Endothelial cell of umbilical vein (primary cell): Measurements from ENCODE around the gene EP400. TPM values are rescaled to one million over a fixed set of nuclear protein-coding genes. Genes with fewer than 3 reads are reported as not detected.

Experiments
- BruUV-seq: library from RNA; stranded (reverse); fragments of 400-500 nt; replicated peaks from 2 replicates; lab custom pipeline; 2021; lab: Mats Ljungman, UMichigan
- CTCF ChIA-PET: fragments of 300-600, 350-600 bp; sonication (Branson Sonifier 250); formaldehyde crosslinking; loops from one replicate; lab custom pipeline; 2021; ENCODE audit warnings: antibody characterized with exemption, inconsistent platforms; lab: Charles Lee
- POLR2A ChIA-PET: fragments of 300-600, 350-600 bp; sonication (Branson Sonifier 250); formaldehyde crosslinking; loops from one replicate; lab custom pipeline; 2021; ENCODE audit warnings: antibody characterized with exemption, inconsistent platforms; lab: Charles Lee
- DNase-seq: peaks from one replicate; pipeline ENCODE4 v3.0.0-alpha.2; 2011; ENCODE audit warnings: low read depth, low spot score
- FAIRE-seq: peaks from 2 replicates; lab custom pipeline; 2011; peaks lifted over from hg19 to GRCh38; lab: Jason Lieb, UNC
- H2AFZ ChIP-seq: 2 replicates; pipeline ENCODE4 v1.6.0; 2012; ENCODE audit warnings: low read depth, low read length, control low read depth, inconsistent platforms
- H3K27ac ChIP-seq: 2 replicates; pipeline ENCODE4 v1.5.1; 2011; ENCODE audit warnings: low read depth, mild to moderate bottlenecking, control low read depth, low read length, moderate library complexity; ENCODE audit not compliant: insufficient read depth
- H3K27me3 ChIP-seq, 2 experiments: 2 replicates each; pipeline versions ENCODE4 v1.6.0 to v1.6.1; 2011; ENCODE audit warnings: low read length in 2 of 2, mixed read lengths in 1 of 2; ENCODE audit not compliant: control insufficient read depth in 2 of 2, insufficient read depth in 2 of 2
- H3K36me3 ChIP-seq, 2 experiments: 2 replicates in 1 of 2; 3 replicates in 1 of 2; pipeline ENCODE4 v1.5.1; 2011; ENCODE audit warnings: low read length in 2 of 2, mild to moderate bottlenecking in 1 of 2, moderate library complexity in 1 of 2; ENCODE audit not compliant: control insufficient read depth in 2 of 2, insufficient read depth in 2 of 2; ENCODE audit errors: extremely low read depth in 1 of 2
- H3K4me1 ChIP-seq: 3 replicates; pipeline ENCODE4 v1.5.1; 2011; ENCODE audit warnings: mild to moderate bottlenecking, low read length; ENCODE audit not compliant: control insufficient read depth, insufficient read depth; ENCODE audit errors: extremely low read depth
- H3K4me2 ChIP-seq: 2 replicates; pipeline ENCODE4 v1.6.1; 2011; ENCODE audit warnings: low read length, control low read depth, mixed read lengths; ENCODE audit not compliant: insufficient read depth
- H3K4me3 ChIP-seq, 3 experiments: fragments of 200-600 bp in 1 of 3; sonication (generic), shearing (Covaris generic) in 1 of 3; replicated peaks in 1 of 3; 2 replicates each; pipeline ENCODE4 v1.5.1; 2011 to 2016; ENCODE audit warnings: control low read depth in 3 of 3, low read length in 3 of 3, mild to moderate bottlenecking in 2 of 3, inconsistent platforms in 1 of 3, low read depth in 1 of 3, moderate library complexity in 1 of 3; ENCODE audit not compliant: insufficient read depth in 1 of 3
- H3K79me2 ChIP-seq: 2 replicates; pipeline ENCODE4 v1.6.0; 2012; ENCODE audit warnings: low read length, inconsistent platforms; ENCODE audit not compliant: control insufficient read depth, insufficient read depth
- H3K9ac ChIP-seq: replicated peaks from 2 replicates; pipeline ENCODE3; 2011; ENCODE audit warnings: low read length, control low read depth; ENCODE audit not compliant: insufficient read depth; ENCODE audit errors: extremely low read depth
- H3K9me1 ChIP-seq: replicated peaks from 3 replicates; pipeline ENCODE4 v1.6.0; 2011; ENCODE audit warnings: mild to moderate bottlenecking, low read length; ENCODE audit not compliant: control insufficient read depth, insufficient read depth; ENCODE audit errors: extremely low read depth
- H3K9me3 ChIP-seq: replicated peaks from 2 replicates; pipeline ENCODE4 v1.5.1; 2012; ENCODE audit warnings: low read length, inconsistent platforms; ENCODE audit not compliant: control insufficient read depth, insufficient read depth
- H4K20me1 ChIP-seq: replicated peaks from 2 replicates; pipeline ENCODE3; 2011; ENCODE audit warnings: mild to moderate bottlenecking, low read length; ENCODE audit not compliant: control insufficient read depth, insufficient read depth; ENCODE audit errors: extremely low read depth
- CTCF ChIP-seq, 2 donors: IDR thresholded peaks; 1 replicate in 1 of 2; 2 replicates in 1 of 2; pipeline ENCODE4 v1.5.1; 2011; ENCODE audit warnings: low read length in 2 of 2, mild to moderate bottlenecking in 2 of 2, moderate library complexity in 2 of 2, control low read depth in 1 of 2, inconsistent platforms in 1 of 2, low read depth in 1 of 2; ENCODE audit not compliant: insufficient read depth in 1 of 2; ENCODE audit errors: extremely low read depth in 1 of 2
- EZH2 ChIP-seq: IDR thresholded peaks from 2 replicates; pipeline ENCODE4 v1.6.1; 2012; ENCODE audit warnings: borderline replicate concordance, low read depth, mild to moderate bottlenecking, moderate library complexity, low read length, inconsistent platforms; ENCODE audit not compliant: severe bottlenecking
- FOS ChIP-seq: IDR thresholded peaks from 2 replicates; pipeline ENCODE4 v1.6.1; 2011; ENCODE audit warnings: mild to moderate bottlenecking, low read length, moderate library complexity, borderline replicate concordance; ENCODE audit not compliant: insufficient read depth
- GATA2 ChIP-seq: IDR thresholded peaks from 2 replicates; pipeline ENCODE4 v1.7.0; 2011; ENCODE audit warnings: low read depth, mild to moderate bottlenecking, moderate library complexity, mixed read lengths, low read length; ENCODE audit not compliant: insufficient read length, insufficient read depth
- JUN ChIP-seq: IDR thresholded peaks from 2 replicates; pipeline ENCODE4 v1.6.1; 2011; ENCODE audit warnings: borderline replicate concordance, low read depth; ENCODE audit not compliant: insufficient read length, insufficient read depth
- MAX ChIP-seq: IDR thresholded peaks from 2 replicates; pipeline ENCODE4 v1.6.1; 2011; ENCODE audit not compliant: insufficient read depth, insufficient read length
- MYC ChIP-seq: IDR thresholded peaks from one replicate; pipeline ENCODE4 v1.6.1; 2011; ENCODE audit warnings: mild to moderate bottlenecking, low read depth, low read length
- POLR2A ChIP-seq: IDR thresholded peaks from 2 replicates; pipeline ENCODE4 v1.6.1; 2012; ENCODE audit warnings: low read depth, mild to moderate bottlenecking, control low read depth, low read length
- POLR2AphosphoS5 ChIP-seq: IDR thresholded peaks from 2 replicates; pipeline ENCODE4 v1.6.1; 2012; ENCODE audit warnings: low read depth, mild to moderate bottlenecking, control low read depth, low read length, moderate library complexity; ENCODE audit not compliant: insufficient read depth
- dilution Hi-C: fragments of 300-500 bp; cut with MboI; formaldehyde crosslinking; loops from one replicate; pipeline ENCODE4 v1.15.0; 2019; ENCODE audit warnings: low sequenced_read_pairs; ENCODE audit not compliant: extremely low pct_ligation_motif_present
- intact Hi-C: fragments of 100-400 bp; cut with micrococcal nuclease; formaldehyde crosslinking; loops from one replicate; pipeline ENCODE4 v1.10.0; 2022
- polyA plus RNA-seq, 4 experiments: library from polyadenylated mRNA; depleted of rRNA in 3 of 4; stranded (reverse) in 3 of 4; unstranded in 1 of 4; fragments of >200 nt; gene quantifications; 2 replicates each; pipeline versions ENCODE4 v1.2.1 to v1.2.3, GENCODE V29; 2011 to 2012; ENCODE audit warnings: missing spikeins in 1 of 4
- total RNA-seq: library from RNA; stranded (reverse); gene quantifications from 2 replicates; pipeline ENCODE4 v1.2.3, GENCODE V29; 2021

Gene EP400
- total and polyA plus RNA-seq, 2 donors (not counting 3 experiments of a cell fraction or from before 2014, with no cell fraction given), result 9.0 to 57.7 TPM

- TF ChIP-seq POLR2A (no peak), POLR2AphosphoS5 (no peak), MAX (no peak), JUN (no peak), MYC (no peak), FOS (no peak), CTCF (IDR thresholded peaks at IDR 0.05; ENCODE audit: extremely low read depth in 1 of 2, insufficient read depth in 1 of 2, low read depth in 1 of 2, low read length in 2 of 2) (no peak), GATA2 (no peak), EZH2 (no peak)
- Histone ChIP-seq H4K20me1 (no peaks in the 10 kb centered on the region), H3K27ac (no peak overlapping the region), H3K36me3 (peaks cover 0 to 10% of the 10 kb centered on the region in 2 experiments), H2AFZ (no peak overlapping the region), H3K4me3 (no peak overlapping the region), H3K79me2 (no peaks in the 10 kb centered on the region), H3K9me1 (no peaks in the 10 kb centered on the region), H3K4me2 (no peak overlapping the region), H3K27me3 (no peaks in the 10 kb centered on the region), H3K4me1 (no peaks in the 10 kb centered on the region), H3K9ac (no peak overlapping the region), H3K9me3 (no peaks in the 10 kb centered on the region)
- FAIRE-seq, result no peak
- intact Hi-C loops, result no loop called here
- DNase-seq, result no peak
- ChIA-PET POLR2A (no interaction called here), CTCF (no interaction called here)
- dilution Hi-C loops, result no loop called here
- no TSS peak for BruUV-seq
Measured at GRCh38 chr12:132105467-132105866, 155.7 kb downstream of the EP400 start.
